SK-N-SH treated with all-trans-retinoic acid at 6 μM for 48 hours (cell line): ENCODE measurements around the gene PLA2G12B.

Experiments used
- ATAC-seq: fragments of 200-7000 bp; cut with Tn5 transposase; 3 replicates; pipeline ENCODE4 v1.9.1; 2020; ENCODE audit warnings: mild to moderate bottlenecking, moderate library complexity
- ARNTL ChIP-seq: fragments of 450-650 bp; formaldehyde crosslinking; IDR thresholded peaks from 2 replicates; pipeline ENCODE4 v1.5.0; 2020; ENCODE audit warnings: low read depth, mild to moderate bottlenecking, moderate library complexity, borderline replicate concordance
- BACH2 ChIP-seq: fragments of 250-450 bp; sonication (Bioruptor Pico); IDR thresholded peaks from 2 replicates; pipeline ENCODE4 v1.9.0; 2021; ENCODE audit warnings: mild to moderate bottlenecking, borderline replicate concordance
- CREB5 ChIP-seq: fragments of 250-450 bp; sonication (Bioruptor Pico); IDR thresholded peaks from 2 replicates; pipeline ENCODE4 v1.5.1; 2020; ENCODE audit warnings: low read depth, mild to moderate bottlenecking, moderate library complexity
- CSDC2 ChIP-seq: fragments of 250-450 bp; sonication (Bioruptor Pico); IDR thresholded peaks from 2 replicates; pipeline ENCODE4 v1.5.0; 2020; ENCODE audit warnings: mild to moderate bottlenecking, moderate library complexity
- CSRNP3 ChIP-seq: fragments of 250-450 bp; sonication (Bioruptor Pico); IDR thresholded peaks from 2 replicates; pipeline ENCODE4 v1.5.1; 2021; ENCODE audit warnings: mild to moderate bottlenecking, moderate library complexity
- ESRRG ChIP-seq: fragments of 250-450 bp; sonication (Bioruptor Pico); IDR thresholded peaks from 2 replicates; pipeline ENCODE4 v1.6.1; 2021; ENCODE audit warnings: mild to moderate bottlenecking
- ISL1 ChIP-seq: fragments of 250-450 bp; sonication (Bioruptor Pico); IDR thresholded peaks from 2 replicates; pipeline ENCODE4 v2.1.2; 2022; ENCODE audit warnings: mild to moderate bottlenecking, moderate library complexity
- OSR1 ChIP-seq: fragments of 250-450 bp; sonication (Bioruptor Pico); IDR thresholded peaks from 2 replicates; pipeline ENCODE4 v1.8.0; 2022; ENCODE audit warnings: moderate library complexity, mild to moderate bottlenecking, inconsistent platforms
- PATZ1 ChIP-seq: fragments of 250-450 bp; sonication (Bioruptor Pico); IDR thresholded peaks from 2 replicates; pipeline ENCODE4 v1.8.0; 2020; ENCODE audit warnings: mild to moderate bottlenecking, moderate library complexity, borderline replicate concordance
- PPARA ChIP-seq: fragments of 250-450 bp; sonication (Bioruptor Pico); IDR thresholded peaks from 2 replicates; pipeline ENCODE4 v1.5.0; 2020; ENCODE audit warnings: mild to moderate bottlenecking, borderline replicate concordance
- RARB ChIP-seq: fragments of 250-450 bp; sonication (Bioruptor Pico); IDR thresholded peaks from 2 replicates; pipeline ENCODE4 v1.8.0; 2021; ENCODE audit warnings: mild to moderate bottlenecking, moderate library complexity
- SNAI2 ChIP-seq: fragments of 250-450 bp; sonication (Bioruptor Pico); IDR thresholded peaks from 2 replicates; pipeline ENCODE4 v1.5.0; 2020; ENCODE audit warnings: mild to moderate bottlenecking, moderate library complexity
- TCF4 ChIP-seq: fragments of 250-450 bp; sonication (Bioruptor Pico); IDR thresholded peaks from 2 replicates; pipeline ENCODE4 v1.8.0; 2021; ENCODE audit warnings: mild to moderate bottlenecking, moderate library complexity, borderline replicate concordance
- TOX ChIP-seq: fragments of 250-450 bp; sonication (Bioruptor Pico); IDR thresholded peaks from 2 replicates; pipeline ENCODE4 v1.8.0; 2021; ENCODE audit warnings: mild to moderate bottlenecking, moderate library complexity, borderline replicate concordance
- TSHZ2 ChIP-seq: fragments of 250-450 bp; sonication (Bioruptor Pico); IDR thresholded peaks from 2 replicates; pipeline ENCODE4 v1.5.0; 2020; ENCODE audit warnings: mild to moderate bottlenecking, moderate library complexity
- ZFP3 ChIP-seq: fragments of 250-450 bp; sonication (Bioruptor Pico); IDR thresholded peaks from 2 replicates; pipeline ENCODE4 v1.5.0; 2020; ENCODE audit warnings: mild to moderate bottlenecking, moderate library complexity
- ZFP30 ChIP-seq: fragments of 450-650 bp; formaldehyde crosslinking; IDR thresholded peaks from 2 replicates; pipeline ENCODE4 v1.5.0; 2022; ENCODE audit warnings: mild to moderate bottlenecking, moderate library complexity
- ZNF565 ChIP-seq: fragments of 450-650 bp; formaldehyde crosslinking; conservative IDR thresholded peaks from 2 replicates; pipeline ENCODE4 v1.5.0; 2020; ENCODE audit warnings: low read depth, mild to moderate bottlenecking, moderate library complexity
- ZNF70 ChIP-seq: fragments of 450-650 bp; formaldehyde crosslinking; IDR thresholded peaks from 2 replicates; pipeline ENCODE4 v1.5.0; 2020; ENCODE audit warnings: mild to moderate bottlenecking, moderate library complexity

The PLA2G12B gene

GRCh38 chr10:72948762-72949161 is 5.8 kb downstream of the PLA2G12B start:
- ATAC-seq, result no peak
- TF ChIP-seq ZNF565 (CRISPR knock-in tag) (no peak), ESRRG (CRISPR knock-in tag) (no peak), PATZ1 (CRISPR knock-in tag) (no peak), ZFP3 (no peak)
- TF ChIP-seq, all 23 proteins: peak for 0

- TF ChIP-seq OSR1 (CRISPR knock-in tag), result no peak
- no peak for TF ChIP-seq SNAI2 (CRISPR knock-in tag)
- TF ChIP-seq CREB5 (CRISPR knock-in tag), result no peak
- no peak for TF ChIP-seq ZNF70 (CRISPR knock-in tag)
- no peak for TF ChIP-seq ARNTL (CRISPR knock-in tag)
- TF ChIP-seq CSRNP3 (CRISPR knock-in tag), result no peak
- no peak for TF ChIP-seq TOX
- no peak for TF ChIP-seq BACH2 (CRISPR knock-in tag)
- no peak for TF ChIP-seq RARB
- TF ChIP-seq ISL1 (CRISPR knock-in tag), result no peak
- TF ChIP-seq CSDC2, result no peak
- TF ChIP-seq TSHZ2 (CRISPR knock-in tag), result no peak
- TF ChIP-seq PPARA (CRISPR knock-in tag), result no peak
- no peak for TF ChIP-seq ZFP30 (CRISPR knock-in tag)
- ATAC-seq, result no peak
Measured at GRCh38 chr10:72946963-72947362, 7.6 kb downstream of the PLA2G12B start.

- no peak for TF ChIP-seq ARNTL (CRISPR knock-in tag)
- no peak for ATAC-seq
Measured at GRCh38 chr10:72943498-72944234, 10.9 kb downstream of the PLA2G12B start.

GRCh38 chr10:72935361-72935760 is 19.2 kb downstream of the PLA2G12B start:
- ATAC-seq, result no peak
- TF ChIP-seq TCF4, result no peak
- no peak for TF ChIP-seq BACH2 (CRISPR knock-in tag)
- TF ChIP-seq ARNTL (CRISPR knock-in tag), result no peak
- no peak for TF ChIP-seq SNAI2 (CRISPR knock-in tag)
- no peak for TF ChIP-seq OSR1 (CRISPR knock-in tag)
- TF ChIP-seq CSRNP3 (CRISPR knock-in tag), result no peak
- TF ChIP-seq ZFP3, result no peak
- no peak for TF ChIP-seq ZFP30 (CRISPR knock-in tag)
- TF ChIP-seq, all 23 proteins: peak for 0
